GM23248 (cell line): ENCODE data around the gene PIEZO1. TPM values are rescaled to one million over a fixed set of nuclear protein-coding genes. Genes with fewer than 3 reads are reported as not detected.

Experiments
- DNase-seq: peaks from one replicate; pipeline ENCODE4 v3.0.0-alpha.2; 2015
- H2AFZ ChIP-seq: fragments of 200-600 bp; sonication (generic); 2 replicates; pipeline ENCODE4 v1.6.1; 2016; ENCODE audit warnings: antibody characterized with exemption
- H3F3A ChIP-seq: fragments of 200-600 bp; sonication (generic); 2 replicates; pipeline ENCODE4 v1.6.1; 2016; ENCODE audit warnings: mild to moderate bottlenecking, antibody characterized with exemption, mixed run types; ENCODE audit not compliant: insufficient read depth
- H3K27ac ChIP-seq: fragments of 200-600 bp; sonication (generic); 2 replicates; pipeline ENCODE4 v1.5.1; 2016; ENCODE audit warnings: mild to moderate bottlenecking
- H3K27me3 ChIP-seq: fragments of 200-600 bp; sonication (generic); replicated peaks from 2 replicates; pipeline ENCODE4 v1.6.1; 2016; ENCODE audit warnings: mild to moderate bottlenecking; ENCODE audit not compliant: insufficient read depth
- H3K36me3 ChIP-seq: fragments of 200-600 bp; sonication (generic); 2 replicates; pipeline ENCODE4 v1.6.1; 2016; ENCODE audit warnings: low read depth, mild to moderate bottlenecking
- H3K4me1 ChIP-seq: fragments of 200-600 bp; sonication (generic); 2 replicates; pipeline ENCODE4 v1.6.1; 2016; ENCODE audit warnings: mild to moderate bottlenecking; ENCODE audit not compliant: insufficient read depth
- H3K4me2 ChIP-seq: fragments of 200-600 bp; sonication (generic); one replicate; pipeline ENCODE4 v1.6.1; 2016; ENCODE audit warnings: mild to moderate bottlenecking; ENCODE audit not compliant: unreplicated experiment
- H3K4me3 ChIP-seq: fragments of 200-600 bp; sonication (generic); 2 replicates; pipeline ENCODE4 v1.5.1; 2016; ENCODE audit warnings: mild to moderate bottlenecking
- H3K79me2 ChIP-seq: fragments of 200-600 bp; sonication (generic); 2 replicates; pipeline ENCODE4 v1.6.1; 2016; ENCODE audit warnings: mild to moderate bottlenecking; ENCODE audit not compliant: insufficient read depth
- H3K9ac ChIP-seq: fragments of 200-600 bp; sonication (generic); 2 replicates; pipeline ENCODE4 v1.6.1; 2016; ENCODE audit warnings: mild to moderate bottlenecking
- H3K9me2 ChIP-seq: fragments of 200-600 bp; sonication (generic); 2 replicates; pipeline ENCODE4 v1.6.1; 2016; ENCODE audit warnings: mixed run types, mild to moderate bottlenecking, moderate library complexity; ENCODE audit not compliant: insufficient read depth
- H3K9me3 ChIP-seq: fragments of 200-600 bp; sonication (generic); one replicate; pipeline ENCODE4 v1.6.1; 2017; ENCODE audit warnings: low read depth
- H4K20me1 ChIP-seq: fragments of 200-600 bp; sonication (generic); 2 replicates; pipeline ENCODE4 v1.6.0; 2016; ENCODE audit not compliant: insufficient read depth
- EZH2 ChIP-seq: fragments of 200-600 bp; sonication (generic); IDR thresholded peaks from 2 replicates; pipeline ENCODE4 v1.6.1; 2018; ENCODE audit warnings: antibody characterized with exemption, mild to moderate bottlenecking; ENCODE audit not compliant: insufficient read depth, poor library complexity, severe bottlenecking
- EZH2phosphoT487 ChIP-seq: fragments of 200-600 bp; sonication (generic); IDR thresholded peaks from 2 replicates; pipeline ENCODE4 v1.6.1; 2018; ENCODE audit warnings: antibody characterized with exemption, moderate library complexity, mild to moderate bottlenecking, low read depth; ENCODE audit not compliant: insufficient read depth
- WGBS, 2 experiments: methylation state at CpG; one replicate each; pipeline ENCODE4 v1.1.6; 2015 to 2017; ENCODE audit warnings: low lambda C conversion rate in 2 of 2, low coverage in 1 of 2; ENCODE audit errors: missing lambda C conversion rate in 2 of 2; 5-methylcytosine and 5-hydroxymethylcytosine counted together
- in situ Hi-C: fragments of 300-500 bp; cut with MboI; formaldehyde crosslinking; loops from 2 replicates; pipeline ENCODE4 v1.15.0; 2020
- polyA plus RNA-seq: library from polyadenylated mRNA; unstranded; fragments of >200 nt; fragmentation: Nextera tagmentation; extraction: Ambion mirVana; gene quantifications from 2 replicates; pipeline ENCODE4 v1.2.1, GENCODE V29; 2016
- total RNA-seq: library from RNA; depleted of rRNA; stranded (reverse); fragments of >200 nt; shearing (Covaris generic); gene quantifications from 2 replicates; pipeline ENCODE4 v1.2.3, GENCODE V29; 2014

Gene PIEZO1
- total and polyA plus RNA-seq, 2 experiments from 2014 or later = 95.3 to 223 TPM

DNA sequence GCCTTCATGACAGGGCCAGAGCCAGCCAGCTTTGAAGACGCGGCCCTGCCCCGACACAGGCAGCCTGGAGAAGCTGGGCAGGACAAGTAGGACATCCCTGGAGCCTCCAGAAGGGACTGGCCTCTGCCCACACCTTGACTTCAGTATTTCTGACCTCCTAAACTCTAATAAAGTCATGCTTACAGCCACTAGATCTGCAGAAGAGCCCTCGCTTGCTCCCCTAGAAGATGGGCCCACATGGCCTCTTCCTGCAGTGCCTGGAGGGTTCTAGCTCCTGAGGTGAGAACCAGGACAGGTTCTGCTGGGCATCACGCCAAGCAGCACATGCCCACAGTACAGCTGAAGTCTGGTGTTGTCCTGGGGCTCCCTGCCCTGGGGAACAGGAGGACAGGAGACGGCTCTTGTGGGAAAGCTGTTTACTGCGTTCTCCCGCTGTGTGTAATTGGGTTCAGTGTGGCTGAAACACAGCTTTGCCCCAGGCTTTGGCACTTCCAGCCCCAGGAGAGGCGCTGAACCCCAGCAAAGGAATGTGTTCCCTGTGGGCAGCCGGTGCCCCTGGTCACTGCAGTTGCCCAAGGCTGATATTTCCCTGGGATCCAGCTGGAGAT is 24.2 kb upstream of the PIEZO1 start:
- TF ChIP-seq EZH2phosphoT487 (no peak), EZH2 (no peak)
- H3K4me3 ChIP-seq = no peak overlapping the region
- H3F3A ChIP-seq = no peaks in the 10 kb centered on the region; the same call in 1 of the 2 replicates
- H3K27me3 ChIP-seq = no peaks in the 10 kb centered on the region
- no peak overlapping the region for H3K27ac ChIP-seq
- WGBS, 2 experiments = 88 to 89% methylated on average over 10 of the region's 10 CpGs
- no peaks in the 10 kb centered on the region for H4K20me1 ChIP-seq
- no peak overlapping the region for H2AFZ ChIP-seq
- peaks cover 17% of the 10 kb centered on the region for H3K4me1 ChIP-seq
- no peak overlapping the region for H3K9ac ChIP-seq
- no peak overlapping the region for H3K4me2 ChIP-seq
- H3K79me2 ChIP-seq = peaks cover 28% of the 10 kb centered on the region
- in situ Hi-C loops = no loop called here
- H3K36me3 ChIP-seq = no peaks in the 10 kb centered on the region
- no peaks in the 10 kb centered on the region for H3K9me3 ChIP-seq
- H3K9me2 ChIP-seq = no peaks in the 10 kb centered on the region
- DNase-seq = no peak

DNA sequence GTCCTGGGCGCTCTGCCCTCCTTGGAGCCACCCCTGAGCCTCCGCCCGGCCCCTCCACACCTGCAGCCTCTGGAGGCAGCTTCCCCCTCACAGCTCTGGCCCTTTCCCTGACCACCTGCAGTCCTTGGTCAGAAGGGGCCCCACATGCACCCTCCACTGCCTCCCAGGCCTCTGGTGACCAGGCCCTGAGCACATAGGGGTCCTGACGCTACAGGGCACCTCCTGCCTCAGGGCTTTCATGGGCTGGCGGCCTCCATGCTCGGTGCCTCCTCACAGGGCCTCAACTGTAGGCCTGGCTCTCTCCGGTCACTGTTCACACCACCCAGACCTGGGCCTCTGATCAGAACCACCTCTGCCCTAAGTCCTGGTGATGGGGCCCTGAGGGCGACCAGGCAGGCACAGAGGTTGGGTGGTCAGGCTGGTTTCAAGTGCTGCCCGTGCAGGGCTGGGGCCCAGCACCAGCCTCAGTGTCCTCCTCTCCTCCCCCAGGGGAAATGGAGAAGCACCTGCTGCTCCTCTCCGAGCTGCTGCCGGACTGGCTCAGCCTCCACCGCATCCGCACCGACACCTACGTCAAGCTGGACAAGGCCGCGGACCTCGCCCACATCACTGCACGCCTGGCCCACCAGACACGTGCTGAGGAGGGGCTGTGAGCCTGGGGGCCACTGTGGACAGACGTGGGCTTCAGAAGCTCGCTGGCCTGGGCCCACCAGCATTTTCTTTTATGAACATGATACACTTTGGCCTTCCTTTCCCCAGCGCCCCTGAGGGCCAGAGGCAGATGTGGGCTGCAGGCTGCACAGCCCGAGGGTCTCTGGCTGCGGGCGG is 22.8 kb upstream of the PIEZO1 start:
- in situ Hi-C loops = no loop called here
- H3K27me3 ChIP-seq = no peaks in the 10 kb centered on the region
- H3K9me3 ChIP-seq = no peaks in the 10 kb centered on the region
- no peak overlapping the region for H3K9ac ChIP-seq
- TF ChIP-seq EZH2phosphoT487 = no peak
- TF ChIP-seq EZH2 = no peak
- H3K9me2 ChIP-seq = no peaks in the 10 kb centered on the region
- no peak overlapping the region for H3K4me3 ChIP-seq
- no peak overlapping the region for H2AFZ ChIP-seq
- no peak overlapping the region for H3K4me2 ChIP-seq
- no peaks in the 10 kb centered on the region; the same call in 1 of the 2 replicates for H3F3A ChIP-seq
- no peaks in the 10 kb centered on the region for H3K36me3 ChIP-seq
- H3K79me2 ChIP-seq = peaks cover 29% of the 10 kb centered on the region
- DNase-seq = no peak
- H4K20me1 ChIP-seq = no peaks in the 10 kb centered on the region
- 92% methylated on average over 25 to 26 of the region's 26 CpGs for WGBS, 2 experiments
- no peak overlapping the region for H3K27ac ChIP-seq
- H3K4me1 ChIP-seq = peaks cover 17% of the 10 kb centered on the region

DNA sequence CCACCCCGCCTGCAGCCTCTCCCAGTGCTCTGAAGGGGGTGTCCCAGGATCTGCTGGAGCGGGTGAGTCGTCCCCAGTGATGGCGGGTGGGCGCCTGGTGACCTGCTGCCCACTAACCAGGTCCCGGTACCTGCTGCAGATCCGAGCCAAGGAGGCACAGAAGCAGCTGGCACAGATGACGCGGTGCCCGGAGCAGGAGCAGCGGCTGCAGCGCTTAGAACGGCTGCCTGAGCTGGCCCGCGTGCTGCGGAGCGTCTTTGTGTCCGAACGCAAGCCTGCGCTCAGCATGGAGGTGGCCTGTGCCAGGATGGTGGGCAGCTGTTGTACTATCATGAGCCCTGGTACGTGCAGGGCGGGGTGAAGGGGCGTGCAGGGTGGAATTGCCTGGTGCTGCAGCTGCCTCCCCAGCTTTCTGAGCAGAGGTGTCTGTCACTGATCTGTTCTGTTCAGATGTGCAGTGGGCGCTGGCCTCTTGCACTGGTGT is 22.2 kb upstream of the PIEZO1 start:
- in situ Hi-C loops = no loop called here

DNA sequence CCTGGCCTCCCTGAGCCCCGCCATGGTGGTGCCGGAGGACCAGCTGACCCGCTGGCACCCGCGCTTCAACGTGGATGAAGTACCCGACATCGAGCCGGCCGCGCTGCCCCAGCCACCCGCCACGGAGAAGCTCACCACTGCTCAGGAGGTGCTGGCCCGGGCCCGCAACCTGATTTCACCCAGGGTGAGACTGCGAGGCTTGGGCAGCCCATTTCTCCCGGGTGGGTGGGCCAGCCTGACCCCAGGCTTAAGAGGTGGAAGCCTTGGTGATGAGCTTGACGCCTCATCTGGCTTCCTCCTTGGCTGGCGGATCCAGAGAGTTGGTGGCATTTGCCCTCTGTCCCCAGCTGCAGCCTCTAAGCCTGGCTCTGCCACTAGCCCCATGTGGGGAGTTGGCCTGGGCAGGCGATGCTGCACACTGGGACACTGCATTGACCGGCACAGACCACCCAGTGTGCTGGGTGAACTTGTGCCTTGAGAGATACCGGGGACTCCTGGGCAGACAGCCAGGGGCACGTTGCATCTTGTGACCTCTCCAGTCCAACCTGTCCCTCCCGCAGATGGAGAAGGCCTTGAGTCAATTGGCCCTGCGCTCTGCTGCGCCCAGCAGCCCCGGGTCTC is 21.6 kb upstream of the PIEZO1 start:
- H3K9me2 ChIP-seq = no peaks in the 10 kb centered on the region
- H4K20me1 ChIP-seq = no peaks in the 10 kb centered on the region
- H3K27me3 ChIP-seq = no peaks in the 10 kb centered on the region
- no peak for DNase-seq
- no peak overlapping the region for H2AFZ ChIP-seq
- H3K27ac ChIP-seq = no peak overlapping the region
- no peaks in the 10 kb centered on the region for H3K36me3 ChIP-seq
- H3K9ac ChIP-seq = no peak overlapping the region
- H3K4me3 ChIP-seq = no peak overlapping the region
- WGBS, 2 experiments = 83% methylated on average over 26 to 27 of the region's 27 CpGs
- TF ChIP-seq EZH2 (no peak), EZH2phosphoT487 (no peak)
- no peaks in the 10 kb centered on the region; the same call in 1 of the 2 replicates for H3F3A ChIP-seq
- no peak overlapping the region for H3K4me2 ChIP-seq
- peaks cover 22% of the 10 kb centered on the region for H3K4me1 ChIP-seq
- H3K9me3 ChIP-seq = no peaks in the 10 kb centered on the region
- H3K79me2 ChIP-seq = peaks cover 29% of the 10 kb centered on the region
- in situ Hi-C loops = no loop called here

More for the DNA sequence above, 22.2 kb upstream of the PIEZO1 start:
- Histone ChIP-seq H3K9me3 (no peaks in the 10 kb centered on the region), H3K4me3 (no peak overlapping the region), H3K9me2 (no peaks in the 10 kb centered on the region), H3K4me1 (peaks cover 17% of the 10 kb centered on the region), H4K20me1 (no peaks in the 10 kb centered on the region), H3K27me3 (no peaks in the 10 kb centered on the region), H3F3A (no peaks in the 10 kb centered on the region; the same call in 1 of the 2 replicates), H3K79me2 (peaks cover 29% of the 10 kb centered on the region), H3K9ac (no peak overlapping the region), H3K4me2 (no peak overlapping the region), H3K36me3 (no peaks in the 10 kb centered on the region), H2AFZ (no peak overlapping the region), H3K27ac (no peak overlapping the region)
- no peak for DNase-seq
- 92 to 93% methylated on average over 17 to 24 of the region's 24 CpGs for WGBS, 2 experiments
- no peak for TF ChIP-seq EZH2
